ENCODE measurements around the gene CBX5. TPM values are rescaled to one million over a fixed set of nuclear protein-coding genes. Genes with fewer than 3 reads are reported as not detected.

Gene CBX5
- total RNA-seq, 1 donor from 2014 or later: 21.9 TPM

Other genes starting within 250 kb of the CBX5 start
- gene HOXC5, start 247.1 kb downstream of the CBX5 start, total RNA-seq: not detected
- gene HOXC4, start 226.3 kb downstream of the CBX5 start, total RNA-seq: 0.10 TPM
- 22.7 TPM for gene SMUG1, start 91.1 kb downstream of the CBX5 start, total RNA-seq
- gene HNRNPA1, start 604 bp upstream of the CBX5 start, total RNA-seq: 144 TPM
- 0.68 TPM for gene NFE2, start 20.9 kb upstream of the CBX5 start, total RNA-seq
- gene COPZ1, start 45.0 kb upstream of the CBX5 start, total RNA-seq: 71.7 TPM
- gene GPR84, start 84.4 kb upstream of the CBX5 start, total RNA-seq: not detected
- gene ZNF385A, start 104.6 kb upstream of the CBX5 start, total RNA-seq: 3.3 TPM
- 29.2 TPM for gene ITGA5, start 139.1 kb upstream of the CBX5 start, total RNA-seq
- gene GTSF1, start 193.5 kb upstream of the CBX5 start, total RNA-seq: 0.45 TPM
- 5.9 TPM for gene NCKAP1L, start 217.6 kb upstream of the CBX5 start, total RNA-seq

Data from left lobe of liver (tissue), 1 donor.